Stimulated activated CD4-positive, alpha-beta T cell treated with anti-CD3 and anti-CD28 coated beads, TNF-alpha, amount 100 ng/mL, for 1 hour (primary cell): ENCODE measurements around the gene CUL7.
"Not testable (repeated sequence)": the region's sequence is repeated elsewhere in the genome, so short reads cannot be mapped to it uniquely, and the experiment has no call there.

Source experiments
- DNase-seq, 3 donors: peaks; one replicate each; pipeline ENCODE4 v3.0.0-alpha.2; 2020; ENCODE audit warnings: low read depth in 3 of 3, low spot score in 1 of 3

CUL7 gene

DNA sequence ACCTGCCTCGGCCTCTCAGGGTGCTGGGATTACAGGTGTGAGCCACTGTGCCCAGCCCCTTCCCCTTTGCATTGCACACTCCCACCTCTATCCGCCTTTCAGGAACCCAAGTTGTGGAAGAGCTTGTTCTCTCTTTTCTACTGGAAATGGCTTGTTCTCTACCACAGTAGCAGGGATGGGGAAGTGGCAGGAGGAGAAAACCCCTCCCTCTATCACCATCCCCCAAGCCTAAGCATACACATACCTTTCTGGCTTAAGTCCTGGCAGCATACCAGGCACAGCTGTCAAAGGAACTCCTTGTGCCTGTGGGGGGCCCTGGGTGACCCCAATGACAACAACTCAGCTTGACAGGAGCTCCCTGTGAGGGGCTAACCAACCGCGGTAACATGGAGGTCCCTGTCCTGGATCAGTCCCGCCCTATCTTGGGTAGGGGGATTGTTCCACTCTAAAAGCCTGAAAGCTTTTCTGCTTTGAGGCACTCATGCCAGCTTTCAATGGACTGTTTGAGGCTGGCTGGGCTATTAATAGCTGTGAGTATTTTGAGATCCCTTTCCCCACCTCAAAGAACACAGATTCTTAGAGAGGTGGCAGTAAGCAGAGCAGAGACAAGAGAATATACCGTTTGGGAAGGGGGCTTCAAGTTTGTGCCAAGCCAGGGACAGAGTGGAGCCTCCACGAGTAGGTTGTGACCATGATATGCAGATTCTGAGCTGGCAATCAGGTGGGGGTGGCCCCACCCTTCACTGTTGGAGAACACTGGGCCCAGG lies 37.3 kb downstream of the CUL7 start:
- DNase-seq = no peak

DNA sequence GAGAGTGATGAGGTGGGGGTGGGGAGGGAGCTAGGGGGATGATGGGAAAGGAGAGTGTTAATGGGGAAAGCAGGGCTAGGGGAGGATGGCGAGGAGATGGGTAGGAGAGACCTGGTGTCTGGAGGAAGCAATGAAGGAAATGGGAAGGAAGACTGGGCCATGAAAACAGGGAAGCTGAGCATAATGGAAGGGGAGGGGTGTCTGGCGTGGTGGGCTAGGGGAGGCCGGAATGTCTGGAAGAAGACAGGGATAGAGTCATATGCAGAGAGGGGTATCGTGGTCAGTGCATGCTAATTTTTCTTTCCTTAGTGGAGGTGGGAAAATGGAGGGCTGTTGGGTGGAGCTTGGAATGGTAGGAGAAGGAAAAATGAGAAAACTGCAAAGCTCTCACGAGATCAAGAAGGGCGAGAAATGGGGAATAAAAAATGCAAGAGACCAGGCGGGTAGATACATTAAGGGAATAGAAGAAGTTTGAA lies 39.2 kb downstream of the CUL7 start:
- no peak for DNase-seq

GRCh38 chr6:43013843-43014433 lies 39.7 kb downstream of the CUL7 start, which contains the start of the genes KLHDC3 and MEA1:
Gene KLHDC3, plus strand, starts transcription at chr6:43014249. Its CDS starts 2,944 bp downstream, at chr6:43017193.
Gene MEA1, minus strand, starts transcription at chr6:43013946. Its CDS starts 133 bp downstream, at chr6:43013813.
- DNase-seq = peak; percentile 94 to 98 (median 97)

- DNase-seq = no peak
These were observed 40.4 kb downstream of the CUL7 start for GRCh38 chr6:43013097-43013842.

DNA sequence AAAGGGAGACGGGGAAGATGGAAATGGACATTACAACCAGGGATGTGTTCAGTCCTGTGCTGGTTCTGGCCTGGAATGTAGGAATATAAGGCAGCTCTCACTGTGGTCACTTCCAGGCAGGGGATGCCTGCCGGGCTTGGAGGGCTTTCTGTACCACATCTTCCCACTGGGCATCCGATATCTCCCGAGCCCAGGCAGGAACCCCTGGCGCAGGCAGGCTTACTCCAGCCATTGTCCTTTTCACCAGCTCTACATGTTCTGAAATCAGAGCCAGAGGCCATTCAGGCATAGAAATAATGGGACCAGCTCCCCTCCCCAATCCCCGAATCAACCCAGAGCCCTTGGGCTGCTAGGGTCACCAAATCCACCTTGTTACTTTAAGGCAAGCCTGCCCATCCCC lies 41.3 kb downstream of the CUL7 start:
- DNase-seq = no peak

DNA sequence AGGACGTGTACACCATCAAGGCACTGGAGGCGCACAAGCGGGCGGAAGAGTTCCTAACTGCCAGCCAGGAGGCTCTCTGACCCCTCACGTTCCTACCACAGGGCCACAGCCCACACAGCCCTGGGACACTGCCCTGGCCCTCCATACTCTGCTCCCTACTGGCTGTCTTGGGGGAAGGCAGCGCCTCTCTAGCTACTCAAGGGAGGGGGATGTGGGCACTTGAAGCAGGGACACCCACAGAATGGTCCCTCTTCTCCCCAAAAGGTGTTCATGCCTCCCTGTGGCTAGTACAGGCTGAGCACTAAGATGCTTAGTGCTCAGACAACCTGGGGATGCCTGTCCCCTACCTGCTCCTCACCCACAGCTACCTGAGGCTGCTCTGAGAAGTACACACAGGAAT lies 42.4 kb downstream of the CUL7 start:
- no peak for DNase-seq

- DNase-seq = no peak
These were observed 44.5 kb downstream of the CUL7 start for GRCh38 chr6:43009124-43009523.

DNA sequence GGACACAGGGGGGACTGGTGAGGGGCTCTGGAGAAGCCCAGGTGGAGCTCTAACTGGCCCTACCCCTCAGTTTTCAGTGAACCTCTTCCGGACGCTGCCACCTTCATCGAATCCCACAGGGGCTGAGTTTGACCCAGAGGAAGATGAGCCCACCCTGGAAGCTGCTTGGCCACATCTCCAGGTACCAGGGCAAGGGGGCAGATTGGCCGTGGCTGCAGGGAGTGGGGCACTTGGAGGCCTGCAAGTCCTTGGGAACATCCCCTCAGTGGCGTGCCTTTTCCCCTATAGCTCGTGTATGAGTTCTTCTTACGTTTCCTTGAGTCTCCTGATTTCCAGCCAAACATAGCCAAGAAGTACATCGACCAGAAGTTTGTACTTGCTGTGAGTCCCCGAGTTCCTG lies 46.5 kb downstream of the CUL7 start:
- no peak for DNase-seq

GRCh38 chr6:43006251-43006650 lies 47.4 kb downstream of the CUL7 start:
- no peak for DNase-seq

DNA sequence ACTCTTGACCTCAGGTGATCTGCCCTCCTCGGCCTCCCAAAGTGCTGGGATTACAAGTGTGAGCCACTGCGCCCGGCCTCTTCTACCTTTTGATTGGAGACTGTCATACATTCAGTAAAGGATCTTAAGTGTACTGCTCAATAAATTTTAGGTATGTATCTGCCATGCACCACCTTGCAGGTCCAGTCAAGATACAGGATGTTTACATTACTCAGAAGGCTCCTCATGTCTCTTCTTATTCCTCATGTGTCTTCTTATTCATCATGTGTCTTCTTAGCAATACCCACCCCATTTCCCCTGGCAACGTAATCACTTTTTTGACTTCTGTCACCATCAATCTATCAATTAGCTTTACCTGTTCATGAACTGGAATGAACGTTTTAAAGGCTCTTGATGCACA lies 47.8 kb downstream of the CUL7 start:
- no peak for DNase-seq

- DNase-seq = no peak
These were observed 51.8 kb downstream of the CUL7 start for GRCh38 chr6:43001843-43002242.

DNA sequence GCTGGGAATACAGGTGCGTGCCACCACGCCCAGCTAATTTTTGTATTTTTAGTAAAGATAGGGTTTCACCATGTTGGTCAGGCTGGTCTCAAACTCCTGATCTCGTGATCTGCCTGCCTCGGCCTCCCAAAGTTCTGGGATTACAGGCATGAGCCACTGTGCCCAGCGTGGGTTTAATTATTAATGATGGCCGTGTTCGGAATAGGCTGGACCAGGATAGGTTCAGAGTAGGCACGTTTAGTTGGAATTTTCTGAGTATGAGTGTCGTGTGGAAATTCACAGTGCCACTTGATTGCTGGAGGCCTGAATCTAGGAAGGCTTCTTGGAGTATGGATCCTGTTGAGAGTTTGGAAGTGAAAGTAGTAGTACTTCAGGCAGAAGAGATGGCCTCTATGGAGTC lies 55.4 kb downstream of the CUL7 start:
- not testable (repeated sequence) for DNase-seq

GRCh38 chr6:42996513-42996912 lies 57.1 kb downstream of the CUL7 start:
- no peak for DNase-seq

DNA sequence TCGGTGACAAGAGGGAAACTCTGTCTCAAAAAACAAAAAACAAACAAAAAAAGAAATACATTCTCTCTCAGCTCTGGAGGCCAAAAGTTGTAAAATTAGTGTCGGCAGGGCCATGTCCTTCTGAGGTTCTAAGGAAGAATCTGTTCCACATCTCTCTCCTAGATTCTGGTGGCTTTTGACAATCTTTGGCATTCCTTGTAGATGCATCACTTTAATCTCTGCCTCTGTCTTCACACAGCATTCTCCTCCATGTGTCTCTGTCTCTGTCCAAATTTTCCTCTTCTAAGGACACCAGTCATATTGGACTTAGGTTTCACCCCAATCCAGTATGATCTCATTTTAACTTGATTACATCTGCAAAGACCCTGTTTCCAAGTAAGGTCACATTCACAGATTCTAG lies 60.2 kb downstream of the CUL7 start:
- no peak for DNase-seq

DNA sequence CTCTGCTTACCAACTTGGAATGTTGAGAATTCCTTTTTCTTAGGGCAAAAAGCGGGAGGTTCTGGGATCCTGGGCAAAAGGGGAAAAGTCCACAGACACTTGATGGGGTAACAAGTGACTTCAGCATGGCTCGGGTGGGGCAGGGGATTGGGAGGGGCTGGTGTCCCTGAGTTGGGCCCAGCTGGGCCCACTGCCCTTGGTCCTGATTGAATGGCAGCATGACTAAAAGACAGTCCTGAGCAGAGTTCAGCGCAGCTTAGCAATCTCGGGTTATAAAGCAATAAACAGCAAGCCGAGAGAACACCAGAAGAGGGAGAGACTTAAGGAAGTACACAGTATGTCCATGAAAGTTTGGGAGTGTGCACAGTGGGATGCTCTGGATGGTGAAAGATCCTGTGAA lies 63.7 kb downstream of the CUL7 start:
- no peak for DNase-seq

- no peak for DNase-seq
These were observed 65.1 kb downstream of the CUL7 start for GRCh38 chr6:42988486-42989020.
